Aorta (tissue), 5 donors: ENCODE data around the gene FRA10AC1. TPM values are rescaled to one million over a fixed set of nuclear protein-coding genes. Genes with fewer than 3 reads are reported as not detected.

ENCODE experiments used
- ATAC-seq: fragments of 200-7000 bp; cut with Tn5 transposase; one replicate; pipeline ENCODE4 v1.9.1; 2022; ENCODE audit warnings: moderate library complexity; ENCODE audit not compliant: low FRiP score
- DNase-seq, 2 donors: peaks; one replicate each; pipeline ENCODE4 v3.0.0-alpha.2; 2020
- H3K27ac ChIP-seq, 2 donors: one replicate each; pipeline ENCODE4 v1.5.1; 2013; ENCODE audit warnings: low read length in 2 of 2, mild to moderate bottlenecking in 2 of 2, moderate library complexity in 2 of 2, control low read depth in 1 of 2, inconsistent platforms in 1 of 2, low read depth in 1 of 2
- H3K27me3 ChIP-seq, 2 donors: one replicate each; pipeline ENCODE4 v1.6.1; 2013; ENCODE audit warnings: control low read depth in 1 of 2, low read length in 1 of 2, mild to moderate bottlenecking in 1 of 2, moderate library complexity in 1 of 2; ENCODE audit not compliant: insufficient read depth in 2 of 2, control insufficient read depth in 1 of 2
- H3K36me3 ChIP-seq, 2 donors: one replicate each; pipeline ENCODE4 v1.6.1; 2013; ENCODE audit warnings: control low read depth in 1 of 2, low read length in 1 of 2, mild to moderate bottlenecking in 1 of 2; ENCODE audit not compliant: insufficient read depth in 2 of 2, control insufficient read depth in 1 of 2
- H3K4me1 ChIP-seq, 2 donors: one replicate each; pipeline ENCODE4 v1.6.1; 2013; ENCODE audit warnings: low read length in 2 of 2, control low read depth in 1 of 2, mild to moderate bottlenecking in 1 of 2, moderate library complexity in 1 of 2; ENCODE audit not compliant: insufficient read depth in 2 of 2, control insufficient read depth in 1 of 2
- H3K4me3 ChIP-seq, 2 donors: one replicate each; pipeline ENCODE4 v1.5.1; 2013; ENCODE audit warnings: low read length in 2 of 2, control low read depth in 1 of 2, mild to moderate bottlenecking in 1 of 2
- H3K9me3 ChIP-seq: one replicate; pipeline ENCODE4 v1.6.1; 2013; ENCODE audit warnings: mild to moderate bottlenecking, low read length; ENCODE audit not compliant: control insufficient read depth
- WGBS, 2 donors: extraction: QIAGEN DNeasy Blood & Tissue Kit; methylation state at CpG; one replicate each; pipeline ENCODE4 v1.1.7; 2013; 5-methylcytosine and 5-hydroxymethylcytosine counted together
- intact Hi-C, 2 donors: fragments of 100-400 bp; cut with DNase I; formaldehyde crosslinking; loops; one replicate each; pipeline versions ENCODE4 v1.14.2 to v1.15.0; 2022
- polyA plus RNA-seq, 2 donors: library from polyadenylated mRNA; stranded (reverse); fragments of 200-250 nt; gene quantifications; one replicate each; pipeline ENCODE4 v1.2.3, GENCODE V29; 2013
- total RNA-seq, 2 donors: library from RNA; stranded (reverse); fragmentation: NEBNext Ultra II Directional; extraction: Animal tissue kit (Norgen Biotek cat#: 25700); gene quantifications; one replicate each; pipeline ENCODE4 v1.2.1, GENCODE V29; 2021
- donor health status: healthy with polysubstance abuse.
- donor health status: Bipolar disorder and iron deficiency.
- donor health status: DM: no; HTN: no; CAD: no.
- donor health status: DM: no; HTN: no; CAD: no.
- donor health status: DM: yes; HTN: yes; CAD: no.

FRA10AC1 gene
- total and polyA plus RNA-seq, 4 donors = 15.0 to 32.5 (median 20.4) TPM

DNA sequence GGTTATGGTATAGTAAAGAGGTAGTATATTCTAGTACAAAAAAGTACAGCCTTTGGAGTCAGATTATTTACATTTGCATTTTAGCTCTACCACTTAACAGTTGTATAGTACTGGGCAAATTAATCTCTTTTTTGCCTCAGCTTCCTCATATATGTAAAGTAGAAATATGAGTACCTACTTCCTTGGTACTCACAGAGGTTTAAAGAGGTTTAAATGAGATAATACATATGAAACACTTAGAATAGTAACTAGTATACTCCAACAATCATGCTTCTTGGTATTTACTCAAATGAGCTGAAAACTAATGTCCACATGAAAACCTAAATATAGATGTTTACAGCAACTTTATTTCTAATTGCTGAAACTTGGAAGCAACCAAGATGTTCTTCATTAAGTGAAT is 14.7 kb downstream of the FRA10AC1 start:
- Histone ChIP-seq H3K9me3 (no peaks in the 10 kb centered on the region), H3K27ac (no peak overlapping the region), H3K4me3 (no peak overlapping the region), H3K36me3 (peaks cover 0 to 7% of the 10 kb centered on the region in 2 donors), H3K4me1 (no peaks in the 10 kb centered on the region), H3K27me3 (no peaks in the 10 kb centered on the region)
- intact Hi-C loops = loop anchor here in 1 of 2 donors (10.0 kb wide), 1 partner anchor 343 kb away; no protein-coding TSS in a partner anchor
- DNase-seq (no peak), ATAC-seq (no peak)

DNA sequence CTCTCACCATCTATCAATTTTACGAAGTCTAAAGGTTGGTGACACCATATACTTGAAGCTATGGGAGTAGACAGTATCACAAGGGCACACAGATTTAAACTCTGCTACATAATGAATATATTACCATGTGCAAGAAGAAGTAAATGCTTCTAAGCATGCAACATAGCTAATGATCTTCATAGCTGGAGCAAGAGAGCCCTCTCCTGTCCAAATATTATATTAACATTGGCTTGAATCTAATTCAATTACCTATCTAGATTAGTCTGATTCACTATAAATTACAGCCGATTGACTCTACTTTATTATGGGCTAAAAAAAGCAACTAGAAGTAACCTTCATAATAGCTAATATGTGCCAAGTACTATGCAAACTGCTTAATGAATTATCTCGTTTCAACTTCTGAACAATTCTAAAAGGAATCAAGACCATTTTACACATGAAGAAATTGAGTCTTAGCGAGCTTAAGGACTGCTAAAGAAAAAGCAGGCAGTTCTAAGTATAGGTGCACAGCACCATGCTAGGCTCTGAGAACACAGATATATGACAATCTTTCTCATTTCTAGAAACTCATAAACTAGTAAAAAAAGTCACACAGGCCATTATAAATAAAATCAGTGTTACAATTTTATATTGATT is 21.9 kb downstream of the FRA10AC1 start:
- no peak overlapping the region for H3K27ac ChIP-seq
- no peaks in the 10 kb centered on the region for H3K9me3 ChIP-seq
- ATAC-seq (no peak), DNase-seq (no peak)
- no peaks in the 10 kb centered on the region for H3K4me1 ChIP-seq
- no peaks in the 10 kb centered on the region for H3K27me3 ChIP-seq
- WGBS, 2 donors = 61 to 66% methylated on average over 4 of the region's 4 CpGs
- H3K4me3 ChIP-seq = no peak overlapping the region
- intact Hi-C loops = loop anchor here (2.0 to 10.0 kb wide), 3 partner anchors 126 to 336 kb away; no protein-coding TSS in a partner anchor
- peaks cover 0 to 2% of the 10 kb centered on the region in 2 donors for H3K36me3 ChIP-seq

DNA sequence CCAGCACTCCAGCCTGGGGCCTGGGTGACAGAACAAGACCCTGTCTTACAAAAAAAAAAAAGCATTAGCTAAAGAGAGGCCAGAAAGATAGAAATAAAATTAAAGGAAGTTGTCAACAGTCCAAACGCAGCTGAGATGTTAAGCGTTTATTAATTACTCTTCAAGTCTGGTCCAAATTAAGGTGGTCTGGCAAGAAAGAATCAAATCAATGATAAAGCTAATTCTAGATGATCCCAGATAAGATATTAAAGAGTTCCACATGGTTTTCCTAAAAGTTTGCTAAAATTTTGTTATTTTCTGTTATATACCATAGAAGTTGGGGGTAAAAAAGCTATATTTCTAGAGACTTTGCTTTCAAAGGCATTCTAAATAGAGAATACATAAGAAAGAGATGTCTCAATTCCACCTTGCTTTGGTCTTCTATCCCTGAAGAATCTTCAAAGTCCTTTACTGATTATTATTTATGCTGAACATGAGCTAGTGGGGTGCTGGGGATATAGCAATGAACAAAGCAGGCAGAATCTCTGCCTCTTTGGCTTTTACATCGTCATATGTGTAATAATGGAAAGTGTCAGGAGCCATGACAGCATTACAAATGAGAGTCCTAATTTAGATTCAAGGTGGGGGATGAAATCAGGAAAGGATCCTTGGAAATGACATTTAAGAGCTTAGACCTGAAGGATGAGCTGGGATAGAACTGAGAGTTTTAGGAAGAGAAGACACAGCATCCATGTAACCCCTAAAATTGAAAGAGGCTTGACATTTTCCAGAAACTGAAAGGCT is 23.4 kb downstream of the FRA10AC1 start:
- WGBS, 2 donors = 84 to 89% methylated on average over 3 of the region's 3 CpGs
- ATAC-seq (no peak), DNase-seq (no peak)
- Histone ChIP-seq H3K4me3 (no peak overlapping the region), H3K9me3 (no peaks in the 10 kb centered on the region), H3K27ac (no peak overlapping the region), H3K27me3 (no peaks in the 10 kb centered on the region), H3K36me3 (peaks cover 0 to 2% of the 10 kb centered on the region in 2 donors), H3K4me1 (no peaks in the 10 kb centered on the region)
- intact Hi-C loops = no loop called here

DNA sequence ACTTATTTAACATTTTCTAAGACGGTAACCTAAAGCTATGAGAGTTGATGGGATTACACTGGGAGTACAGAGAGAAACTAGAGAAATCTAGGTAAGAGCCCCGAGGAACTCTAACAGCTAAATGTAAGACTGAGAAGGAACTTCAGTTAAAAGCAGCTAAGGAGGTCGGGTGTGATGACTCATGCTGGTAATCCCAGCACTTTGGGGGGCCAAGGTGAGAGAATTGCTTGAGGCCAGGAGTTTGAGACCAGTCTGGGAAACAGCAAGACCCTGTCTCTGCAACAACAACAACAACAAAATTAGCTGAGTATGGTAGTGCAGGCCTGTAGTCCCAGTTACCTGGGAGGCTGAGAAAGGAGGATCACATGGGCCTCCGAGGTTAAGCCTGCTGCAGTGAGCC is 24.0 kb downstream of the FRA10AC1 start:
- no peak overlapping the region for H3K27ac ChIP-seq
- intact Hi-C loops = no loop called here
- no peak overlapping the region for H3K4me3 ChIP-seq
- H3K9me3 ChIP-seq = no peaks in the 10 kb centered on the region
- H3K4me1 ChIP-seq = no peaks in the 10 kb centered on the region
- no peak for DNase-seq
- no peaks in the 10 kb centered on the region for H3K27me3 ChIP-seq
- peaks cover 0 to 2% of the 10 kb centered on the region in 2 donors for H3K36me3 ChIP-seq
- no peak for ATAC-seq
- WGBS, 2 donors = 91 to 93% methylated on average over 4 of the region's 4 CpGs

DNA sequence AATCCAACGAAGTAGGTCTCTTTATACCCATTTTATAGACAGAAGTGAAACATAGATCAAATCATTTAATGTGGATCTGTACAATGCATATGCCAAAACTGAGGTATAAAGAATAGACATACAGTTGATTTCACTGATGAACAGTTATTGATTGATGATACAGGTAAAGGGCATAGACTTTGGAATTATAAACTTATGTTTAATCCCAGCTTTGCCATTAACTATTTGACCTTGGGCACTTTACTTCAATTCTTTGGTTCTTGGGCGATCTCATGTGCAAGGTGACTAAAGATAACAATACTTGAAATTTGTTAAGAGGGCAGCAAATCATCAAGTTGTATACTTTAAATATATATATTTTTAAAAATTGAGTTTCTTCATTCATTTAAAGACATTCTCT is 28.6 kb downstream of the FRA10AC1 start:
- intact Hi-C loops = no loop called here
- H3K9me3 ChIP-seq = no peaks in the 10 kb centered on the region
- H3K36me3 ChIP-seq = peaks cover 2 to 4% of the 10 kb centered on the region in 2 donors
- no peak for DNase-seq
- no peak overlapping the region for H3K27ac ChIP-seq
- WGBS, 2 donors = 91 to 95% methylated on average over 2 of the region's 2 CpGs
- no peak for ATAC-seq
- H3K27me3 ChIP-seq = no peaks in the 10 kb centered on the region
- no peaks in the 10 kb centered on the region for H3K4me1 ChIP-seq
- no peak overlapping the region for H3K4me3 ChIP-seq

DNA sequence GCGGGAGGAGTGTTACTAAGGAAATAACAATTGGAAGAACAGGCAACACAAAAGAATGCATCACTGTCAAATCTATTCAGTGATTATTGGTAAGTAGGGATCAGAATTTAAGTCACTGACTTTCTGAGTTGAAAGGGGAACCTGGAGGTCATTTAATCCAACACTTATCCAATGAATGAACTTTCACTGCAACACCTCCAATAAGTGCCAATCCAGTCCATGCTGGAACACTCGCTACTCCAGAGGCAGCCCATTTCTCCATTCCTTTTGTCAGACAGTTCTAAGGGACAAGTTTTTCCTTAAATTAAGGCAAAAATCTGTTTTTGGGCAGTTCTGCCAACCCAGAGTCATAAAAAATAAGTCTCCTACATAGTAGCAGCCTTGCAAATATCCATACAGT is 29.5 kb downstream of the FRA10AC1 start:
- WGBS, 2 donors = 79 to 82% methylated on average over 2 of the region's 2 CpGs

DNA sequence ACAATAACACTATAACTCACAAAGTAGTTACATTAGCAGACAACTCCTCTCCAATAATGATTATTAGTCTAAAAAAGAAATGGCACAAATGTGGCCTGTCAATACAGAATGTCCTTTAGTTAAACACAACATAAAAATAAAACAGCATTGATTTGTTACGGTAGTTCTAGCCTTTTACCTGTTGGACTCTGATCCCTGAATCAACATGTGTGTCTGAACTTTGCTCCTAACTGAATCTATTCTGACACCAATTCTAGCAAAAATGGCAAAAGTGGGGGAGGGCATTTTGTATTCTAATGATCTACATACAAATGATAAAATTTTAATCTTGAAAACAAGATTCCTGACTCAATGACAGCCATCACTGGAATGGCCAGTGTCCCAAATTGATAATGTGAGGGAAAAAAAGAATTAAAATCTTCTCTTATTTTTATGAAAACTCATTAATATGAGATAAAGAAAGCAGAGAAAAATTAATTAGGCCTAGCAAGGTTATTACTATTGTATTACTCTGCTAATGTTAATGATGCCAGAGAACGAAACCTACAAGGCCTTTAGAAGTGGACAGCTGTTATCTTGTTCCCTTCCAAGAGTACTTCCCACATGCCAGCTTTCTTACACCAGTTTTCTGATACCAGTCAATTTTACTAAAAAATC is 30.2 kb downstream of the FRA10AC1 start:
- intact Hi-C loops = no loop called here
- DNase-seq (no peak), ATAC-seq (no peak)
- Histone ChIP-seq H3K4me3 (no peak overlapping the region), H3K27me3 (no peaks in the 10 kb centered on the region), H3K9me3 (no peaks in the 10 kb centered on the region), H3K36me3 (peaks cover under 1 to 8% of the 10 kb centered on the region in 2 donors), H3K27ac (no peak overlapping the region), H3K4me1 (no peaks in the 10 kb centered on the region)
- WGBS, 2 donors = 65 to 93% methylated on average over 2 of the region's 2 CpGs

More for the DNA sequence above, 29.5 kb downstream of the FRA10AC1 start:
- Histone ChIP-seq H3K27me3 (no peaks in the 10 kb centered on the region), H3K4me3 (no peak overlapping the region), H3K9me3 (no peaks in the 10 kb centered on the region), H3K27ac (no peak overlapping the region), H3K4me1 (no peaks in the 10 kb centered on the region), H3K36me3 (peaks cover 2 to 8% of the 10 kb centered on the region in 2 donors)
- ATAC-seq (no peak), DNase-seq (no peak)
- intact Hi-C loops = no loop called here

DNA sequence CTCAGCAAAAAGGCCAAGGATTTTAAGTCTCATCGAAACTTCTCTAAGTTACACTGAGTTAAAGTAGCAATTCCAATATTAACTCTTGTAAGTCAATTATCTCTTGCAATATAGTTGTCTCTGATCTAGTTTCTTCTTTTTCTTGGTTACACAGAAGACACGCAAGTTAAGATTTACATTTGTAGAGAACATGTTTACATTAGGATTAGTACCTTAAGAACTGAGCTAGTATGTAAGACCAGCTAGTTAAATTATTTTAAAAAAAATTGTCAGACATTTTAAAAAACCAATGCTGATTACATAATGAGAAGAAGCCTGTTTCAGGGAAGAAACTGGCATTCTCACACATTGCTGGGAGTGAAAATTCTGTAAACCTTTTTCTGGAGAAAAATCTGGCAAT is 31.4 kb downstream of the FRA10AC1 start:
- Histone ChIP-seq H3K36me3 (peaks cover 0 to 8% of the 10 kb centered on the region in 2 donors), H3K9me3 (no peaks in the 10 kb centered on the region), H3K27me3 (no peaks in the 10 kb centered on the region), H3K4me1 (no peaks in the 10 kb centered on the region), H3K27ac (no peak overlapping the region), H3K4me3 (no peak overlapping the region)
- DNase-seq = no peak
- no peak for ATAC-seq
- 97 to 98% methylated on average over 2 of the region's 2 CpGs for WGBS, 2 donors
- intact Hi-C loops = no loop called here
